CD4-positive, alpha-beta T cell treated with Interleukin-15 for 4 hours (primary cell): ENCODE results near the gene CNTN5.
"Not testable (repeated sequence)": the region's sequence is repeated elsewhere in the genome, so short reads cannot be mapped to it uniquely, and the experiment has no call there.

ENCODE experiments used
- DNase-seq: peaks from one replicate; pipeline ENCODE4 v3.0.0-alpha.2; 2020; ENCODE audit warnings: low spot score

CNTN5 gene

GRCh38 chr11:100220801-100221200, 1200.1 kb downstream of the CNTN5 start:
- no peak for DNase-seq

- DNase-seq = no peak
These were observed 1201.0 kb downstream of the CNTN5 start for GRCh38 chr11:100221791-100222190.

- DNase-seq = no peak
These were observed 1203.8 kb downstream of the CNTN5 start for GRCh38 chr11:100224541-100225034.

GRCh38 chr11:100229086-100229485, 1208.3 kb downstream of the CNTN5 start:
- DNase-seq = no peak

GRCh38 chr11:100232006-100232405, 1211.3 kb downstream of the CNTN5 start:
- no peak for DNase-seq

- DNase-seq = no peak
These were observed 1214.3 kb downstream of the CNTN5 start for GRCh38 chr11:100235085-100235484.

- DNase-seq = no peak
These were observed 1219.3 kb downstream of the CNTN5 start for GRCh38 chr11:100240025-100240539.

- no peak for DNase-seq
These were observed 1227.0 kb downstream of the CNTN5 start for GRCh38 chr11:100247704-100248103.

- DNase-seq = not testable (repeated sequence)
These were observed 1236.6 kb downstream of the CNTN5 start for GRCh38 chr11:100257238-100257803.

- DNase-seq = no peak
These were observed 1248.8 kb downstream of the CNTN5 start for GRCh38 chr11:100269516-100269915.

- no peak for DNase-seq
These were observed 1252.5 kb downstream of the CNTN5 start for GRCh38 chr11:100273066-100273815.

GRCh38 chr11:100274466-100274865, 1253.7 kb downstream of the CNTN5 start:
- DNase-seq = not testable (repeated sequence)

GRCh38 chr11:100294748-100295147, 1274.0 kb downstream of the CNTN5 start:
- DNase-seq = no peak

- DNase-seq = no peak
These were observed 1275.4 kb downstream of the CNTN5 start for GRCh38 chr11:100296051-100296679.

GRCh38 chr11:100297516-100297915, 1276.8 kb downstream of the CNTN5 start:
- DNase-seq = no peak

- no peak for DNase-seq
These were observed 1282.1 kb downstream of the CNTN5 start for GRCh38 chr11:100302824-100303223.

GRCh38 chr11:100303897-100304296, 1283.1 kb downstream of the CNTN5 start:
- DNase-seq = no peak

- DNase-seq = no peak
These were observed 1287.5 kb downstream of the CNTN5 start for GRCh38 chr11:100308202-100308601.

- no peak for DNase-seq
These were observed 1295.2 kb downstream of the CNTN5 start for GRCh38 chr11:100315946-100316345.

GRCh38 chr11:100316952-100317351, 1296.2 kb downstream of the CNTN5 start:
- DNase-seq = no peak

- DNase-seq = no peak
These were observed 1298.9 kb downstream of the CNTN5 start for GRCh38 chr11:100319691-100320090.

GRCh38 chr11:100328626-100329340, 1308.0 kb downstream of the CNTN5 start:
- DNase-seq = no peak
